Large intestine (tissue), 3 donors: Measurements from ENCODE around the gene IZUMO1R. TPM values are rescaled to one million over a fixed set of nuclear protein-coding genes. Genes with fewer than 3 reads are reported as not detected.

ENCODE experiments used
- DNase-seq, 2 donors: peaks; one replicate each; pipeline versions ENCODE4 v3.0.0 to v3.0.0-alpha.2; 2013
- H3K27ac ChIP-seq: one replicate; pipeline ENCODE4 v1.5.1; 2013; ENCODE audit warnings: low read length
- H3K27me3 ChIP-seq: 2 replicates; pipeline ENCODE4 v1.6.1; 2013; ENCODE audit warnings: low read length; ENCODE audit not compliant: control insufficient read depth, insufficient read depth
- H3K36me3 ChIP-seq: 2 replicates; pipeline ENCODE4 v1.6.1; 2013; ENCODE audit warnings: low read length; ENCODE audit not compliant: control insufficient read depth, insufficient read depth
- H3K4me1 ChIP-seq: one replicate; pipeline ENCODE4 v1.6.1; 2013; ENCODE audit warnings: low read length; ENCODE audit not compliant: control insufficient read depth, insufficient read depth
- H3K4me3 ChIP-seq: one replicate; pipeline ENCODE4 v1.5.1; 2013; ENCODE audit warnings: low read length
- H3K9me3 ChIP-seq: one replicate; pipeline ENCODE4 v1.6.1; 2013; ENCODE audit warnings: mild to moderate bottlenecking, low read depth, low read length, moderate library complexity; ENCODE audit not compliant: control insufficient read depth
- WGBS: methylation state at CpG from one replicate; pipeline ENCODE4 v1.1.5; 2013; ENCODE audit warnings: low lambda C conversion rate; ENCODE audit not compliant: insufficient coverage; 5-methylcytosine and 5-hydroxymethylcytosine counted together
- polyA plus RNA-seq: library from polyadenylated mRNA; unstranded; fragments of 120-200 nt; gene quantifications from one replicate; pipeline ENCODE4 v1.2.1, GENCODE V29; 2013

Gene IZUMO1R
- polyA plus RNA-seq, 1 donor, result 0.06 TPM

- 100% methylated on average over 2 of the region's 3 CpGs for WGBS
Observed at GRCh38 chr11:94322501-94322900, 18.1 kb downstream of the IZUMO1R start.

DNA sequence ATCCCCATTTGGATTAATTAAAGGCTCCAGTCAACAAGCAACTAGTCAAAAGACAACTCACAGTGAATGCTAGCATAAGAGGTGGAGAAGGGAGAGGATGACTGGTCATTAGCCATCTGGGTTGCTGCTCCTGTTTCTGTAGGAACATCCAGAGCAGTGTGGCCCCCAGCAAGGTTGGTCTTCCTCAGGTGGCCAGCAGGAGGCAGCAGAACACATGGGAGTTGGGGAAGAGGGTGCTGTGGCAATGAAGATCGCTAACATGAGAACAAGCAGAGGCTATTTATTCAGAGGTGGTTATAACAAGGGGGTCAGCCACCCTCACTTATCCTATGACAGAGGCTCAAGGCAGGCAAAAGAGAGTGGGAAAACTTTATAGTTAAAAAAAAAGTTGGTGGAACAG lies 21.3 kb downstream of the IZUMO1R start:
- H3K36me3 ChIP-seq, result no peaks in the 10 kb centered on the region
- DNase-seq, result no peak
- WGBS, result no CpG with 5 or more reads among the region's 1 CpG
- H3K27me3 ChIP-seq, result no peaks in the 10 kb centered on the region
- H3K9me3 ChIP-seq, result no peaks in the 10 kb centered on the region
- H3K4me3 ChIP-seq, result no peak overlapping the region
- no peak overlapping the region for H3K27ac ChIP-seq
- H3K4me1 ChIP-seq, result no peaks in the 10 kb centered on the region

More at GRCh38 chr11:94322501-94322900, 18.1 kb downstream of the IZUMO1R start:
- no peaks in the 10 kb centered on the region for H3K4me1 ChIP-seq
- no peak overlapping the region for H3K27ac ChIP-seq
- H3K4me3 ChIP-seq, result no peak overlapping the region
- H3K27me3 ChIP-seq, result no peaks in the 10 kb centered on the region
- no peaks in the 10 kb centered on the region for H3K36me3 ChIP-seq
- no peaks in the 10 kb centered on the region for H3K9me3 ChIP-seq
- no peak for DNase-seq

DNA sequence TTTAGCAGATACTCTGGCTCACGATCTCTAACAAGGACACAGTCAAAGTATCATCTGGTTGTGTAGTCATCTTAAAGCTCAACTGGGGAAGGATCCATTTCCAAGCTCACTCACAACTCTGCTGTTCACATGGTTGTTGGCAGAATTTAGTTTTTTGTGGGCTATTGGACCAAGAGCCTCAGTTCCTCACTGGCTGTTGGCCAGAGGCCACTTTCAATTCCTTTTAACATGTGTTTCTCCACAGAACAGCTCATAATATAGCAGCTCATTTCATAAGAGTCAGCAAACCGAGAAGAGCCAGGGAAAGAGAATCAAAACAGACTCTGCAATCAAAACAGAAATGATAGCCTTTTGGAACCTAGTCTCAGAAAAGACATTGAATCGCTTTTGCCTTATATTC lies 22.6 kb downstream of the IZUMO1R start:
- H3K4me1 ChIP-seq, result no peaks in the 10 kb centered on the region
- 80% methylated on average over 1 of the region's 3 CpGs for WGBS
- H3K27me3 ChIP-seq, result no peaks in the 10 kb centered on the region
- no peak overlapping the region for H3K27ac ChIP-seq
- no peaks in the 10 kb centered on the region for H3K9me3 ChIP-seq
- DNase-seq, result no peak
- no peaks in the 10 kb centered on the region for H3K36me3 ChIP-seq
- no peak overlapping the region for H3K4me3 ChIP-seq

GRCh38 chr11:94328587-94329080 lies 24.3 kb downstream of the IZUMO1R start:
- Histone ChIP-seq H3K9me3 (no peaks in the 10 kb centered on the region), H3K4me3 (no peak overlapping the region), H3K27ac (no peak overlapping the region), H3K36me3 (no peaks in the 10 kb centered on the region), H3K4me1 (no peaks in the 10 kb centered on the region), H3K27me3 (no peaks in the 10 kb centered on the region)
- WGBS, result no CpG with 5 or more reads among the region's 6 CpGs
- no peak for DNase-seq

DNA sequence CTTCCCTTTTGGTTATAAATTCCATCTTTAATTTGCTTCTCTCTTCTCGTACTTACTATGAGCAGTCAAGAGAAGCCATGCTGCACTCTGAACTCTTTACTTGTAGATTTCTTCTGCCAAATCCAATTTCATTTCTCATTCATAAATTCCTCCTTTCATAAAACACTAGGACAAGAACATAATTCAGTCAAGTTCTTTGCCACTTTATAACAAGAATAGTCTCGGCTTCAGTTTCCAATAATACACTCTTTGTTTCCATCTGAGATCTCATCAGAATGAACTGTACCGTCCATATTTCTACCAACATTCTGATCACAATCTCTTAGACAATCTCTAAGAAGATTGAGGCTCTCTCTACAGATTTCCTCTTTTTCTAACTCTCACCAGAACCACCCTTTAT lies 25.1 kb downstream of the IZUMO1R start:
- no peaks in the 10 kb centered on the region for H3K36me3 ChIP-seq
- no peaks in the 10 kb centered on the region for H3K4me1 ChIP-seq
- no peaks in the 10 kb centered on the region for H3K9me3 ChIP-seq
- no peaks in the 10 kb centered on the region for H3K27me3 ChIP-seq
- no peak overlapping the region for H3K27ac ChIP-seq
- H3K4me3 ChIP-seq, result no peak overlapping the region
- WGBS, result 94% methylated on average over 2 of the region's 3 CpGs
- no peak for DNase-seq

- no peaks in the 10 kb centered on the region for H3K27me3 ChIP-seq
- no peaks in the 10 kb centered on the region for H3K4me1 ChIP-seq
- 60% methylated on average over 1 of the region's 2 CpGs for WGBS
- DNase-seq, result no peak
- H3K36me3 ChIP-seq, result no peaks in the 10 kb centered on the region
- H3K4me3 ChIP-seq, result no peak overlapping the region
- H3K9me3 ChIP-seq, result no peaks in the 10 kb centered on the region
- H3K27ac ChIP-seq, result no peak overlapping the region
Observed at GRCh38 chr11:94330789-94331188, 26.4 kb downstream of the IZUMO1R start.

DNA sequence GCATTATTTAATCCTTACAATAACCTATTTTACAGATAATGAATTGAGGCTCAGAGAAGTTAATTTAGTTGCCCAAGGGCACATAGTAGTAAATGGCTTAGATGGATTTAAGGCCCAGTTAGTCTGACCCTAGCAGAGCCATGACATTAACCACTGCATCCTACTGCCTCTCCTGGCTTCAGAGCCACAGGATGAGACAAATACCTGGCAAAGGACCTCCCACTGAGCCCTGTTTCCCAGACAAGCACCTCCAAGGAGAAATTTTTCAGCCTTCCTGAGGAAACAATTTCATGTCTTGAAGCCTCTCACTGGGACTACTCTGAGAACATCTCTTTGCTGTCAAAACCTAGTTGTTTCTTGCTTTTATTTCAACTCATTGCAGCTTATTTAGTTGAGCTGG lies 28.4 kb downstream of the IZUMO1R start:
- no peaks in the 10 kb centered on the region for H3K27me3 ChIP-seq
- no peaks in the 10 kb centered on the region for H3K9me3 ChIP-seq
- DNase-seq, result no peak
- no peaks in the 10 kb centered on the region for H3K4me1 ChIP-seq
- no peak overlapping the region for H3K4me3 ChIP-seq
- H3K27ac ChIP-seq, result no peak overlapping the region
- no peaks in the 10 kb centered on the region for H3K36me3 ChIP-seq

DNA sequence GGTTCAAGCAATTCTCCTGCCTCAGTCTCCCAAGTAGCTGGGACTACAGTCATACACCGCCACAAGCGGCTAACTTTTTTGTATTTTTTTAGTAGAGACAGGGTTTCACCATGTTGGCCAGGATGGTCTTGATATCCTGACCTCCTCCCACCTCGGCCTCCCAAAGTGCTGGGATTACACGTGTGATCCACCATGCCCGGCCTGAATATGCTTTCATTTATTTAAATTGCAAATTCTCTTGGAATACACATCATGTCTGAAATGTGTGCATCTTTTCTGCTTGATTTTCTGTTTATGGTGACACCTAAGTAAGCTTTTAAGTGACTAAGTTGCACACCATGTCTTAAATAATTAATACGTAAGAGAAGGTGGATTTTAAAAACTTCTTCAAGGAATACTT lies 31.7 kb downstream of the IZUMO1R start:
- Histone ChIP-seq H3K9me3 (no peaks in the 10 kb centered on the region), H3K27ac (no peak overlapping the region)
- WGBS, result 79% methylated on average over 3 of the region's 6 CpGs

GRCh38 chr11:94338651-94339050 lies 34.3 kb downstream of the IZUMO1R start:
- Histone ChIP-seq H3K27me3 (no peaks in the 10 kb centered on the region), H3K9me3 (no peaks in the 10 kb centered on the region), H3K27ac (no peak overlapping the region), H3K36me3 (no peaks in the 10 kb centered on the region), H3K4me1 (no peaks in the 10 kb centered on the region), H3K4me3 (no peak overlapping the region)
- no peak for DNase-seq
- no CpG with 5 or more reads among the region's 3 CpGs for whole genome bisulfite sequencing

More for the DNA sequence above, 31.7 kb downstream of the IZUMO1R start:
- H3K27me3 ChIP-seq, result no peaks in the 10 kb centered on the region
- no peak overlapping the region for H3K4me3 ChIP-seq
- no peak for DNase-seq
- no peaks in the 10 kb centered on the region for H3K36me3 ChIP-seq
- H3K4me1 ChIP-seq, result no peaks in the 10 kb centered on the region

DNA sequence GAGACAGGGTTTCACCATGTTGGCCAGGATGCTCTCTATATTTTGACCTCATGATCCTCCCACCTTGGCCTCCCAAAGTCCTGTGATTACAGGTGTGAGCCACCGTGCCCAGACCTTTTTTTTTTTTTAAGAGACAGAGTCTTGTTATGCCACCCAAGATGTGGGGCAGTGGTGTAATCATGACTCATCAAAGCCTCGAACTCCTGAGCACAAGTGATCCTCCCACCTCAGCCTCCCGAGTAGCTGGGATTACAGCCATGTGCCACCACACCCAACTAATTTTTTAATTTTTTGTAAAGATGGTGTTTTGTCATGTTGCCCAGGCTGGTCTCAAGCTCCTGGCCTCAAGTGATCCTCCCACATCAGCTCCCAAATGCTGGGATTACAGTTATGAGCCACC lies 37.9 kb downstream of the IZUMO1R start:
- no peaks in the 10 kb centered on the region for H3K9me3 ChIP-seq
- no peak for DNase-seq
- no CpG with 5 or more reads among the region's 3 CpGs for WGBS
- H3K4me1 ChIP-seq, result no peaks in the 10 kb centered on the region
- H3K36me3 ChIP-seq, result no peaks in the 10 kb centered on the region
- H3K4me3 ChIP-seq, result no peak overlapping the region
- no peak overlapping the region for H3K27ac ChIP-seq
- no peaks in the 10 kb centered on the region for H3K27me3 ChIP-seq

- Histone ChIP-seq H3K4me1 (no peaks in the 10 kb centered on the region), H3K27me3 (no peaks in the 10 kb centered on the region), H3K9me3 (no peaks in the 10 kb centered on the region), H3K27ac (no peak overlapping the region), H3K36me3 (no peaks in the 10 kb centered on the region), H3K4me3 (no peak overlapping the region)
- WGBS, result 100% methylated on average over 1 of the region's 1 CpG
- DNase-seq, result no peak
Observed at GRCh38 chr11:94343495-94343894, 39.1 kb downstream of the IZUMO1R start.
